Measurements from ENCODE around the gene EMSY. TPM values are rescaled to one million over a fixed set of nuclear protein-coding genes. Genes with fewer than 3 reads are reported as not detected.

Gene EMSY
- total RNA-seq, 1 donor from 2014 or later = 20.2 TPM

DNA sequence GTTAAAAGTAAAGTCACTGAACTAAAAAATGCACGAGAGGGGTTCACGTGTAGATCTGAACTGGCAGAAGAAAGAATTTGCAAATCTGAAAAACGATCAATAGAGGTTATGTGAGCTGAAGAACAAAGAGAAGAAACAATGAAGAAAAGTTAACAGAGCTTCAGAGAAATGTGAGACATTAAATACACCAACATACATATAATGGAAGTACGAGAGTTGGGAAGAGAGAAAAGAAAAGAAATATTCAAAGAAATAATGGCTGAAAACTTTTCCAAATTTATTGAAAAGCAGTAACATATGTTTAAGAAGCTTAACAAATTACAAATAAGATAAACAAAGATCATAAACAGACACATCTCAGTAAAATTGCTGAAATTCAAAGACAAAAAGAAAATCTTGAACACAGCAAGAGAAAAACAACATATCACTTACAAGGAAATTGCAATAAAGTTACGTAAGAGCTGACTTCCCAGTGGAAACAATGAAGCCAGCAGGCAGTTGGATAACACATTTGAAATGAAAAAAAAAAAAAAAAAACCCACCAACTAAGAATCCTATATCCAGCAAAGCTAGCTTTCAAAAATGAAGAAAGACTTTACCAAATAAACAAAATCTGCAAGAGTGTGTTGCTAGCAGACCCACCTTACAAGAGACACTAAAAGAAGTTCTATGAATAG lies 56.8 kb downstream of the EMSY start:
- no peaks in the 10 kb centered on the region for H3K4me1 Mint-ChIP-seq (ENCODE audit: unreplicated experiment)
- TF ChIP-seq, protein P1, sequence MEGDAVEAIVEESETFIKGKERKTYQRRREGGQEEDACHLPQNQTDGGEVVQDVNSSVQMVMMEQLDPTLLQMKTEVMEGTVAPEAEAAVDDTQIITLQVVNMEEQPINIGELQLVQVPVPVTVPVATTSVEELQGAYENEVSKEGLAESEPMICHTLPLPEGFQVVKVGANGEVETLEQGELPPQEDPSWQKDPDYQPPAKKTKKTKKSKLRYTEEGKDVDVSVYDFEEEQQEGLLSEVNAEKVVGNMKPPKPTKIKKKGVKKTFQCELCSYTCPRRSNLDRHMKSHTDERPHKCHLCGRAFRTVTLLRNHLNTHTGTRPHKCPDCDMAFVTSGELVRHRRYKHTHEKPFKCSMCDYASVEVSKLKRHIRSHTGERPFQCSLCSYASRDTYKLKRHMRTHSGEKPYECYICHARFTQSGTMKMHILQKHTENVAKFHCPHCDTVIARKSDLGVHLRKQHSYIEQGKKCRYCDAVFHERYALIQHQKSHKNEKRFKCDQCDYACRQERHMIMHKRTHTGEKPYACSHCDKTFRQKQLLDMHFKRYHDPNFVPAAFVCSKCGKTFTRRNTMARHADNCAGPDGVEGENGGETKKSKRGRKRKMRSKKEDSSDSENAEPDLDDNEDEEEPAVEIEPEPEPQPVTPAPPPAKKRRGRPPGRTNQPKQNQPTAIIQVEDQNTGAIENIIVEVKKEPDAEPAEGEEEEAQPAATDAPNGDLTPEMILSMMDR (IDR thresholded peaks at IDR 0.05; ENCODE audit: unreplicated experiment) = no peak
- H3K9me3 Mint-ChIP-seq (ENCODE audit: unreplicated experiment) = peaks cover 5% of the 10 kb centered on the region
- H3K4me3 Mint-ChIP-seq (ENCODE audit: unreplicated experiment) = no peak overlapping the region
- no peak overlapping the region for H3K27ac Mint-ChIP-seq (ENCODE audit: unreplicated experiment)
- no peak for DNase-seq (ENCODE audit: low spot score)
- H3K27me3 Mint-ChIP-seq (ENCODE audit: unreplicated experiment) = no peaks in the 10 kb centered on the region
- peaks cover 24% of the 10 kb centered on the region for H3K36me3 Mint-ChIP-seq (ENCODE audit: low read depth, unreplicated experiment)

DNA sequence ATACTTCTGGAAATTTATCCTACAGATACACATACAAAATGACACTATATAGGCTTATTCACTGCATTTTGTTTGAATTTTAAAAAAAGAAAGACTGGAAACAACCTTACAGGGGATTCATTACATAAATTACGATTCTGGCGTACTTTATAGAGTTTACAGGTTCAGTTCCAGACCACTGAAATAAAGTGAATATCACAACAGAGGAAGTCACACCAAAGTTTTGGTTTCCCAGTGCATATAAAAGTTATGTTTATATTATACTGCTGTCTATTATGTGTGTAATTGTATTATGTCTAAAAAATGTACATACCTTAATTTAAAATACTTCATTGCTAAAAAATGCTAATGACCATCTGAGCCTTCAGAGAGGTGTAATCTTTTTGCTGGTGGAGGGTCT lies 62.0 kb downstream of the EMSY start:
- H3K27me3 Mint-ChIP-seq (ENCODE audit: unreplicated experiment) = no peaks in the 10 kb centered on the region
- no peak overlapping the region for H3K27ac Mint-ChIP-seq (ENCODE audit: unreplicated experiment)
- H3K9me3 Mint-ChIP-seq (ENCODE audit: unreplicated experiment) = no peaks in the 10 kb centered on the region
- H3K4me1 Mint-ChIP-seq (ENCODE audit: unreplicated experiment) = no peaks in the 10 kb centered on the region
- DNase-seq (ENCODE audit: low spot score) = no peak
- H3K36me3 Mint-ChIP-seq (ENCODE audit: low read depth, unreplicated experiment) = peaks cover 8% of the 10 kb centered on the region
- TF ChIP-seq, protein P1 (IDR thresholded peaks at IDR 0.05; ENCODE audit: unreplicated experiment) = no peak
- H3K4me3 Mint-ChIP-seq (ENCODE audit: unreplicated experiment) = no peak overlapping the region

DNA sequence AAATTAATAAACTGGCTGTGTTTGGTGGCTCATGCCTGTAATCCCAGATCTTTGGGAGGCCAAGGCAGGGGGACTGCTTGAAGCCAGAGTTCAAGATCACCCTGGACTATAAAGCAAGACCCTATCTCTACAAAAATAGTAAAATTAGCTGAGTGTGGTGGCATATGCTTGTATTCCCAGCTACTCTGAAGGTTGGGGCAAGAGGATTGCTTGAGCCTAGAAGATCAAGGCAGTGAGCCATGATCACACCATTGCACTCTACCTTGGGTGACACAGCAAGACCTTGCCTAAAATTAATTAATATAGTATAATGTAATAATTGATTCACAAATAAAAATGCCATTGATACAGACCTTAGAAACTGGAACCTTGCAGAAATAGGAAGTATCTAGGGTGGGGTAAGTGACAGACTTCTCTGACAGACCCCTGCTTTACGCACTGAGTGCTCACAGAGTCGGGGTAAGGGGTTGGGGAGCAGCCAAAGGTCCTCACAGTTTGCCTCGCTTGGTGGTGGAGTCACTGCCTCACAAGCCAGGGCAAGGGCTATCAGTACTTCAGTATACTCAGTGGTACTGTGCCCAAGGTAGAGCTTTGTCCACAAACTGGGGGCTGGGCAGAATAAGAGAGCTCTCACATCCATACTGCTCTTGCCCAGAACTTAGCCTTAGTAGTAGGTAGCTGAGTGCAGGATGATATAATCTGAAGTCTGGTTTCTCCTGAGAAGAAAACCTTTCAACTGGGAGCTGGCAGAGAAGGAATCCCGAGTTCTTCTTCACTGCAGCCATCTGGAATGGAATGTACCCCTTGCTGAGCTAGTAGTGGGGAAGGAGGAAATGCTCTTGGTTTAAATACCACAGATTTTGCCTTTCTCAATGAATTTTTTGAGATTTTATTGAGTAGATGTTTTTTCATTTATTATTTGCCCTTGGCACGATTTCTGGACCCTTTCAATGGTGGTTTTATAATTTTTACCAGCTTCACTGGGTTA lies 65.5 kb downstream of the EMSY start:
- no peaks in the 10 kb centered on the region for H3K36me3 Mint-ChIP-seq (ENCODE audit: low read depth, unreplicated experiment)
- H3K4me1 Mint-ChIP-seq (ENCODE audit: unreplicated experiment) = no peaks in the 10 kb centered on the region
- no peak for DNase-seq (ENCODE audit: low spot score)
- H3K4me3 Mint-ChIP-seq (ENCODE audit: unreplicated experiment) = no peak overlapping the region
- TF ChIP-seq, protein P1 (IDR thresholded peaks at IDR 0.05; ENCODE audit: unreplicated experiment) = no peak
- no peaks in the 10 kb centered on the region for H3K27me3 Mint-ChIP-seq (ENCODE audit: unreplicated experiment)
- no peaks in the 10 kb centered on the region for H3K9me3 Mint-ChIP-seq (ENCODE audit: unreplicated experiment)
- no peak overlapping the region for H3K27ac Mint-ChIP-seq (ENCODE audit: unreplicated experiment)

DNA sequence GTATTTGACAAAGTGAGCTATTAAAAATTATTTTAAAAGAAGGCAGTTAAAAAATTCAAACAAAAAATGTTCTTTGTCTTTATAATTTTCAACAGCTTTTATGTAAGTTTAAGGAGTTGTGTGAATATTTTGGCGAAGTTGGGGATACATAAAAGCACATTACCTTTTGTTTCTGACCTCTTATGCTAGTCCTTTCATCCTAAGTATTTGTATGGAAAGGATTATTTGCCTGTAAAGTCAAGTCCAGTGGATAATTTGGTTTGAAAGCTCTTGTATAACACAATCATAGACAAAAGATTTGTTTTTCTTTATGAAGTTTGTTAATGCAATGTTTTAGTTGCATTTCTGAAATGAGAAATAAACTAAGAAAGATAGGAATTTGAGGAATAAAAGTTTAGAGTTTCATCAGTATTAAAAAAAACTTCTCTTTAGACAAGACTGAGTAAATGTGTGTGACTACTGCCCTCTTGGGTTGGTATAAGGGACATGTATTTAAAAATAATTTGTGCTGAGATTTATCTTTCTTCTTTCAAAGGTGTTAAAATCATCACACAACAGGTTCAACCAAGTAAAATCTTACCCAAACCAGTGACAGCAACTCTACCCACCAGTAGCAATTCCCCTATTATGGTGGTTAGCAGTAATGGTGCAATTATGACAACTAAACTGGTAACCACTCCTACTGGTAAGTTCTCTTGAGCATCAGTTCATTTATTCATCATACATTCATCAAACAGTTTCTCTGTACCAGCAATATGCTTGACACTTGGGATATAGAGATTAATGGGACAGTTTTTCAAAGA lies 68.2 kb downstream of the EMSY start:
- Mint-ChIP-seq H3K27ac (ENCODE audit: unreplicated experiment) (no peak overlapping the region), H3K4me3 (ENCODE audit: unreplicated experiment) (no peak overlapping the region), H3K4me1 (ENCODE audit: unreplicated experiment) (no peaks in the 10 kb centered on the region), H3K27me3 (ENCODE audit: unreplicated experiment) (no peaks in the 10 kb centered on the region), H3K36me3 (ENCODE audit: low read depth, unreplicated experiment) (no peaks in the 10 kb centered on the region), H3K9me3 (ENCODE audit: unreplicated experiment) (no peaks in the 10 kb centered on the region)
- DNase-seq (ENCODE audit: low spot score) = no peak
- TF ChIP-seq, protein P1 (IDR thresholded peaks at IDR 0.05; ENCODE audit: unreplicated experiment) = peak; percentile 34
